OCI-LY7 (cell line): ENCODE results near the gene ACTN2. TPM values are rescaled to one million over a fixed set of nuclear protein-coding genes. Genes with fewer than 3 reads are reported as not detected.
A peak's percentile ranks its signal among the peaks of the same experiment; 100 is the strongest.

Experiments used
- BruUV-seq: library from RNA; stranded (reverse); fragments of 400-500 nt; replicated peaks from 2 replicates; lab custom pipeline; 2021; lab: Mats Ljungman, UMichigan
- CTCF ChIA-PET: fragments of 300-600 bp; sonication (Branson Sonifier 250); formaldehyde crosslinking; loops from one replicate; lab custom pipeline; 2022; ENCODE audit warnings: antibody characterized with exemption; ENCODE audit not compliant: unreplicated experiment; lab: Charles Lee
- POLR2A ChIA-PET: fragments of 300-600 bp; sonication (Branson Sonifier 250); formaldehyde crosslinking; loops from one replicate; lab custom pipeline; 2022; ENCODE audit warnings: antibody characterized with exemption; lab: Charles Lee
- DNase-seq: peaks from one replicate; pipeline ENCODE4 v3.0.0-alpha.2; 2015; ENCODE audit warnings: low spot score
- H2AFZ ChIP-seq: fragments of 200-600 bp; sonication (generic), shearing (Covaris generic); 2 replicates; pipeline ENCODE4 v1.6.1; 2014; ENCODE audit warnings: mild to moderate bottlenecking, antibody characterized with exemption, low read length, moderate library complexity
- H3K27ac ChIP-seq: fragments of 200-600 bp; sonication (generic); 2 replicates; pipeline ENCODE4 v1.5.1; 2014; ENCODE audit warnings: mixed run types, low read depth, mild to moderate bottlenecking, moderate library complexity, low read length, inconsistent platforms; ENCODE audit not compliant: poor library complexity, severe bottlenecking
- H3K36me3 ChIP-seq: fragments of 200-600 bp; sonication (generic); 2 replicates; pipeline ENCODE4 v1.6.1; 2014; ENCODE audit warnings: mild to moderate bottlenecking, antibody characterized with exemption, low read length, moderate library complexity, mixed read lengths; ENCODE audit not compliant: insufficient read depth
- H3K4me1 ChIP-seq: fragments of 200-600 bp; sonication (generic); 2 replicates; pipeline ENCODE4 v1.5.1; 2014; ENCODE audit warnings: mild to moderate bottlenecking, low read length; ENCODE audit not compliant: insufficient read depth, poor library complexity, severe bottlenecking
- H3K4me2 ChIP-seq: fragments of 200-600 bp; sonication (generic); 2 replicates; pipeline ENCODE4 v1.6.1; 2014; ENCODE audit warnings: mild to moderate bottlenecking, low read length
- H3K4me3 ChIP-seq: fragments of 200-600 bp; sonication (generic); 2 replicates; pipeline ENCODE4 v1.5.1; 2014; ENCODE audit warnings: mild to moderate bottlenecking, low read depth, low read length; ENCODE audit not compliant: poor library complexity, severe bottlenecking
- H3K79me2 ChIP-seq: fragments of 200-600 bp; sonication (generic); 2 replicates; pipeline ENCODE4 v1.6.1; 2016; ENCODE audit warnings: low read depth, mild to moderate bottlenecking, low read length, moderate library complexity, mixed read lengths; ENCODE audit not compliant: insufficient read depth
- H3K9me2 ChIP-seq: fragments of 200-600 bp; sonication (generic); 2 replicates; pipeline ENCODE4 v1.6.1; 2016; ENCODE audit warnings: mild to moderate bottlenecking, low read length, mixed read lengths; ENCODE audit not compliant: insufficient read depth
- H3K9me3 ChIP-seq: fragments of 200-600 bp; sonication (generic); 2 replicates; pipeline ENCODE4 v1.6.1; 2014; ENCODE audit warnings: mild to moderate bottlenecking, mixed run types, low read length, mixed read lengths
- H4K20me1 ChIP-seq: fragments of 200-600 bp; sonication (generic); 2 replicates; pipeline ENCODE4 v1.6.1; 2014; ENCODE audit warnings: mild to moderate bottlenecking, antibody characterized with exemption, low read length, moderate library complexity, mixed read lengths; ENCODE audit not compliant: insufficient read depth
- CTCF ChIP-seq: fragments of 200-600 bp; sonication (generic); conservative IDR thresholded peaks from 2 replicates; pipeline ENCODE4 v1.5.1; 2014; ENCODE audit warnings: mild to moderate bottlenecking, antibody characterized with exemption, low read length, moderate library complexity, mixed read lengths
- EZH2phosphoT487 ChIP-seq: fragments of 200-600 bp; sonication (generic); IDR thresholded peaks from 2 replicates; pipeline ENCODE4 v1.6.1; 2018; ENCODE audit warnings: low read depth, borderline replicate concordance, mild to moderate bottlenecking, mixed run types, antibody characterized with exemption, low read length, moderate library complexity, mixed read lengths
- intact Hi-C: fragments of 100-400 bp; cut with micrococcal nuclease; formaldehyde crosslinking; loops from one replicate; pipeline ENCODE4 v1.10.0; 2022; ENCODE audit not compliant: unreplicated experiment
- total RNA-seq, 2 experiments: library from RNA; depleted of rRNA in 1 of 2; stranded (reverse); fragments of >200 nt in 1 of 2; shearing (Covaris generic) in 1 of 2; gene quantifications; 2 replicates each; pipeline ENCODE4 v1.2.3, GENCODE V29; 2014 to 2022

The ACTN2 gene
- total RNA-seq, 2 experiments from 2014 or later = not detected

- no peak overlapping the region for H2AFZ ChIP-seq
These were observed 60.5 kb downstream of the ACTN2 start for GRCh38 chr1:236746785-236747184.

GRCh38 chr1:236747311-236747985 is 61.1 kb downstream of the ACTN2 start:
- no TSS peak for BruUV-seq
- intact Hi-C loops = no loop called here
- TF ChIP-seq EZH2phosphoT487 = no peak
- no peak for TF ChIP-seq CTCF

More at GRCh38 chr1:236746785-236747184, 60.5 kb downstream of the ACTN2 start:
- no TSS peak for BruUV-seq
- Histone ChIP-seq H3K9me3 (no peaks in the 10 kb centered on the region), H3K79me2 (no peaks in the 10 kb centered on the region), H4K20me1 (no peaks in the 10 kb centered on the region), H3K4me3 (no peak overlapping the region), H3K4me1 (no peaks in the 10 kb centered on the region), H3K4me2 (no peak overlapping the region), H3K36me3 (no peaks in the 10 kb centered on the region), H3K9me2 (no peaks in the 10 kb centered on the region), H3K27ac (no peak overlapping the region)
- POLR2A ChIA-PET = interaction anchor here (0.5 to 0.7 kb wide), 2 partner anchors 27 to 82 kb away, joined by 3 read pairs; no protein-coding TSS in a partner anchor
- no peak for DNase-seq
- CTCF ChIA-PET = no interaction called here
- intact Hi-C loops = no loop called here
- no peak for TF ChIP-seq CTCF
- TF ChIP-seq EZH2phosphoT487 = no peak

GRCh38 chr1:236748268-236748870 is 62.1 kb downstream of the ACTN2 start:
- Histone ChIP-seq H3K9me2 (no peaks in the 10 kb centered on the region), H4K20me1 (no peaks in the 10 kb centered on the region), H3K79me2 (no peaks in the 10 kb centered on the region), H3K9me3 (no peaks in the 10 kb centered on the region), H3K27ac (no peak overlapping the region), H2AFZ (no peak overlapping the region), H3K4me3 (no peak overlapping the region), H3K4me1 (no peaks in the 10 kb centered on the region), H3K36me3 (no peaks in the 10 kb centered on the region), H3K4me2 (no peak overlapping the region)
- BruUV-seq = no TSS peak
- peak; percentile 4 for DNase-seq
- CTCF ChIA-PET = no interaction called here
- intact Hi-C loops = no loop called here
- POLR2A ChIA-PET = no interaction called here
- TF ChIP-seq EZH2phosphoT487 (no peak), CTCF (peak; percentile 38; the same call in 1 of the 2 replicates)

More at GRCh38 chr1:236747311-236747985, 61.1 kb downstream of the ACTN2 start:
- H3K9me3 ChIP-seq = no peaks in the 10 kb centered on the region
- H4K20me1 ChIP-seq = no peaks in the 10 kb centered on the region
- H3K27ac ChIP-seq = no peak overlapping the region
- H3K79me2 ChIP-seq = no peaks in the 10 kb centered on the region
- ChIA-PET POLR2A (no interaction called here), CTCF (no interaction called here)
- H3K36me3 ChIP-seq = no peaks in the 10 kb centered on the region
- no peak for DNase-seq
- no peaks in the 10 kb centered on the region for H3K4me1 ChIP-seq
- no peak overlapping the region for H2AFZ ChIP-seq
- H3K4me3 ChIP-seq = no peak overlapping the region
- no peak overlapping the region for H3K4me2 ChIP-seq
- H3K9me2 ChIP-seq = no peaks in the 10 kb centered on the region
